Vagina (tissue), 2 donors: ENCODE measurements around the gene FAU.

Source experiments
- POLR2A ChIP-seq, 2 donors: fragments of 450-650 bp; IDR thresholded peaks; one replicate each; pipeline ENCODE4 v1.6.1; 2017; ENCODE audit warnings: antibody characterized with exemption in 2 of 2, mild to moderate bottlenecking in 2 of 2, moderate library complexity in 2 of 2
- POLR2AphosphoS5 ChIP-seq, 2 donors: sonication (generic); formaldehyde crosslinking; IDR thresholded peaks; one replicate each; pipeline ENCODE4 v1.9.0; 2017; ENCODE audit warnings: antibody characterized with exemption in 2 of 2, mild to moderate bottlenecking in 2 of 2, low read depth in 1 of 2; ENCODE audit not compliant: insufficient read depth in 1 of 2
- TF ChIP-seq, protein P1 (sequence below), 3 experiments: fragments of 450-650 bp in 2 of 3; fragments of 200-600 bp in 1 of 3; sonication (generic) in 1 of 3; IDR thresholded peaks; one replicate each; pipeline ENCODE4 v1.5.1; 2017 to 2019; ENCODE audit warnings: antibody characterized with exemption in 3 of 3, mild to moderate bottlenecking in 2 of 3, moderate library complexity in 2 of 3

DNA sequence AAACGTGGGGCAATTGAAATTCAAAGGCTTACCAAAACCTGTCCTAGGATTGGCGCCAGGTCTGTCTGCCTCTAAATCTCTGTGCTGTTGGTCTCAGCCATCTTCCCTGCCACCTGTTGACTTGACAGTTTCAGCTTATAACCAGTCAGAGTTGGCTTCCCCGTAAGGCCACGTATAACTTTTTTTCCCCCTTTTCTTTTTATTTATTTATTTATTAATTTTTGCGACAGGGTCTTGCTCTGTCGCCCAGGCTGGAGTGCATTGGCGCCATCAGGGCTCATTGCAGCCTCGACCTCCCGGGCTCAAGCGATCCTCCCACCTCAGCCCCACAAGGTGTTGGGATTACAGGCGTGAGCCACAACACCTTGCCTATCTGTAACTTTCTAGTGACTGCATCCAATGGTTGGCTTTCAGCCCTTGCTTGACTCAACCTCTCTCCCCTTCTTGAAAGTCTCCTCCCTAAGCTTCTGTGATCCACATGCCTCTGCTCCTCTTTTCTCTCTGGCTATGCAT lies 13.8 kb upstream of the FAU start:
- TF ChIP-seq, protein P1, sequence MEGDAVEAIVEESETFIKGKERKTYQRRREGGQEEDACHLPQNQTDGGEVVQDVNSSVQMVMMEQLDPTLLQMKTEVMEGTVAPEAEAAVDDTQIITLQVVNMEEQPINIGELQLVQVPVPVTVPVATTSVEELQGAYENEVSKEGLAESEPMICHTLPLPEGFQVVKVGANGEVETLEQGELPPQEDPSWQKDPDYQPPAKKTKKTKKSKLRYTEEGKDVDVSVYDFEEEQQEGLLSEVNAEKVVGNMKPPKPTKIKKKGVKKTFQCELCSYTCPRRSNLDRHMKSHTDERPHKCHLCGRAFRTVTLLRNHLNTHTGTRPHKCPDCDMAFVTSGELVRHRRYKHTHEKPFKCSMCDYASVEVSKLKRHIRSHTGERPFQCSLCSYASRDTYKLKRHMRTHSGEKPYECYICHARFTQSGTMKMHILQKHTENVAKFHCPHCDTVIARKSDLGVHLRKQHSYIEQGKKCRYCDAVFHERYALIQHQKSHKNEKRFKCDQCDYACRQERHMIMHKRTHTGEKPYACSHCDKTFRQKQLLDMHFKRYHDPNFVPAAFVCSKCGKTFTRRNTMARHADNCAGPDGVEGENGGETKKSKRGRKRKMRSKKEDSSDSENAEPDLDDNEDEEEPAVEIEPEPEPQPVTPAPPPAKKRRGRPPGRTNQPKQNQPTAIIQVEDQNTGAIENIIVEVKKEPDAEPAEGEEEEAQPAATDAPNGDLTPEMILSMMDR (IDR thresholded peaks at IDR 0.05): no peak
- TF ChIP-seq POLR2AphosphoS5 (IDR thresholded peaks at IDR 0.05; ENCODE audit: insufficient read depth in 1 of 2, low read depth in 1 of 2) (no peak), POLR2A (IDR thresholded peaks at IDR 0.05) (no peak)
